Heart right ventricle (tissue), 16 donors: ENCODE measurements around the gene TMEM161B. TPM values are rescaled to one million over a fixed set of nuclear protein-coding genes. Genes with fewer than 3 reads are reported as not detected.

ENCODE experiments used
- ATAC-seq, 8 donors: fragments of 200-7000 bp; cut with Tn5 transposase; one replicate each; pipeline ENCODE4 v1.9.1; 2020; ENCODE audit warnings: mild to moderate bottlenecking in 8 of 8, moderate library complexity in 8 of 8, moderate number of reproducible peaks in 1 of 8
- DNase-seq, 2 donors: peaks; one replicate each; pipeline ENCODE4 v3.0.0-alpha.2; 2020
- H3K27ac ChIP-seq, 10 donors: fragments of 200-600 bp; sonication (generic) in 2 of 10; one replicate each; pipeline versions ENCODE4 v1.5.0 to v1.8.0; 2020 to 2022; ENCODE audit warnings: mild to moderate bottlenecking in 3 of 10
- H3K27me3 ChIP-seq, 7 donors: fragments of 200-600 bp; one replicate each; pipeline ENCODE4 v1.8.0; 2021 to 2022; ENCODE audit warnings: mild to moderate bottlenecking in 2 of 7
- H3K36me3 ChIP-seq, 9 donors: fragments of 200-600 bp; sonication (generic) in 1 of 9; one replicate each; pipeline versions ENCODE4 v1.5.0 to v1.8.0; 2020 to 2022; ENCODE audit warnings: mild to moderate bottlenecking in 2 of 9
- H3K4me1 ChIP-seq, 9 donors: fragments of 200-600 bp; sonication (generic) in 1 of 9; one replicate each; pipeline versions ENCODE4 v1.5.0 to v1.8.0; 2020 to 2022; ENCODE audit warnings: mild to moderate bottlenecking in 4 of 9
- H3K4me3 ChIP-seq, 10 donors: fragments of 200-600 bp; sonication (generic) in 2 of 10; one replicate each; pipeline versions ENCODE4 v1.5.0 to v1.8.0; 2020 to 2022; ENCODE audit warnings: mild to moderate bottlenecking in 7 of 10, moderate library complexity in 2 of 10
- H3K9me3 ChIP-seq, 11 donors: fragments of 200-600 bp in 10 of 11; sonication (generic) in 2 of 11; one replicate each; pipeline versions ENCODE4 v1.5.0 to v1.8.0; 2013 to 2022; ENCODE audit warnings: mild to moderate bottlenecking in 2 of 11, control low read depth in 1 of 11, moderate library complexity in 1 of 11
- CTCF ChIP-seq, 9 donors: fragments of 200-600 bp; sonication (generic) in 2 of 9; IDR thresholded peaks; one replicate each; pipeline versions ENCODE4 v1.5.0 to v1.8.0; 2021 to 2022; ENCODE audit warnings: antibody characterized with exemption in 9 of 9, mild to moderate bottlenecking in 5 of 9, moderate library complexity in 1 of 9
- WGBS, 2 donors: extraction: QIAGEN DNeasy Blood & Tissue Kit; methylation state at CpG; one replicate each; pipeline ENCODE4 v1.1.7; 2013; ENCODE audit warnings: inconsistent platforms in 1 of 2; 5-methylcytosine and 5-hydroxymethylcytosine counted together
- intact Hi-C, 10 donors: fragments of 100-400 bp; cut with DNase I; formaldehyde crosslinking; loops; one replicate each; pipeline versions ENCODE4 v1.11.1 to v1.14.2; 2022
- polyA plus RNA-seq, 2 donors: library from polyadenylated mRNA; stranded (reverse); fragments of 200-250 nt; gene quantifications; one replicate each; pipeline ENCODE4 v1.2.3, GENCODE V29; 2013
- total RNA-seq, 10 donors: library from RNA; stranded (reverse); fragmentation: NEBNext Ultra II Directional in 3 of 10; extraction: Animal tissue kit (Norgen Biotek cat#: 25700) in 3 of 10; gene quantifications; one replicate each; pipeline versions ENCODE4 v1.2.1 to v1.2.4, GENCODE V29; 2021 to 2023
- donor health status: Arrhythmogenic right ventricular cardiomyopathy.
- donor health status: ischemic (EF 13 %, LVEDD 7.1; RV severe dilation, severe dysfunction).
- donor health status: healthy with polysubstance abuse.
- donor health status: DM: no; HTN: yes; CAD: no.
- donor health status: DM: no; HTN: no; CAD: no.
- donor health status: ischemic (EF 25% LVEDD 6.9; RV normal size, moderate dysfunction).
- donor health status: ischemic (EF 25% LVEDD 5.7; RV mildly dilated, moderate dysfunction).
- donor health status: healthy.
- donor health status: DM: yes; HTN: yes; CAD: no.
- donor health status: Ischemic cardiomyopathy.
- donor health status: ischemic (EF 35%, LVEDD 5.7; RV mildly dilated, moderate dysfunction).
- donor health status: nonischemic (EF 11% LVEDD 7.7; RV severe dilation, severe dysfunction).
- donor health status: DM: yes; HTN: yes; CAD: no.
- donor health status: PGD.
- donor health status: ischemic (EF 29% LVEDD 5.4; RV normal size, mild dysfunction).
- donor health status: nonischemic (EF 23%, LVEDD 6.1; RV moderate dilation, normal function).

TMEM161B gene
- total and polyA plus RNA-seq, 12 donors = 4.1 to 13.9 (median 7.9) TPM

GRCh38 chr5:88288528-88289197 lies 20.0 kb upstream of the TMEM161B start:
- H3K4me3 ChIP-seq = no peak overlapping the region
- WGBS, 2 donors = 81 to 83% methylated on average over 5 of the region's 5 CpGs
- H3K4me1 ChIP-seq = no peaks in the 10 kb centered on the region
- no peak for TF ChIP-seq CTCF (IDR thresholded peaks at IDR 0.05)
- DNase-seq (no peak), ATAC-seq (no peak)
- peaks cover 0 to 75% (median 16%) of the 10 kb centered on the region in 9 donors for H3K36me3 ChIP-seq
- no peaks in the 10 kb centered on the region for H3K9me3 ChIP-seq
- no peaks in the 10 kb centered on the region for H3K27me3 ChIP-seq
- intact Hi-C loops = no loop called here
- no peak overlapping the region for H3K27ac ChIP-seq

GRCh38 chr5:88287846-88288527 lies 19.3 kb upstream of the TMEM161B start:
- Histone ChIP-seq H3K4me3 (no peak overlapping the region), H3K27me3 (no peaks in the 10 kb centered on the region), H3K36me3 (peaks cover 0 to 70% (median 14%) of the 10 kb centered on the region in 9 donors), H3K4me1 (no peaks in the 10 kb centered on the region), H3K27ac (no peak overlapping the region), H3K9me3 (no peaks in the 10 kb centered on the region)
- intact Hi-C loops = no loop called here
- DNase-seq = no peak
- no peak for TF ChIP-seq CTCF (IDR thresholded peaks at IDR 0.05)
- ATAC-seq = no peak
- WGBS, 2 donors = 81 to 90% methylated on average over 4 of the region's 4 CpGs

GRCh38 chr5:88287302-88287701 lies 18.7 kb upstream of the TMEM161B start:
- Histone ChIP-seq H3K4me3 (no peak overlapping the region), H3K4me1 (no peaks in the 10 kb centered on the region), H3K27ac (no peak overlapping the region), H3K27me3 (no peaks in the 10 kb centered on the region), H3K36me3 (peaks cover 0 to 76% (median 11%) of the 10 kb centered on the region in 9 donors), H3K9me3 (no peaks in the 10 kb centered on the region)
- no peak for TF ChIP-seq CTCF (IDR thresholded peaks at IDR 0.05)
- 86 to 90% methylated on average over 3 of the region's 3 CpGs for WGBS, 2 donors
- no peak for ATAC-seq
- no peak for DNase-seq
- intact Hi-C loops = no loop called here

- H3K27ac ChIP-seq = no peak overlapping the region
- no peaks in the 10 kb centered on the region for H3K4me1 ChIP-seq
- H3K36me3 ChIP-seq = peaks cover 0 to 57% (median 0%) of the 10 kb centered on the region in 9 donors
- no peaks in the 10 kb centered on the region for H3K9me3 ChIP-seq
- intact Hi-C loops = no loop called here
- no peaks in the 10 kb centered on the region for H3K27me3 ChIP-seq
- no peak overlapping the region for H3K4me3 ChIP-seq
- ATAC-seq (no peak), DNase-seq (no peak)
- no peak for TF ChIP-seq CTCF (IDR thresholded peaks at IDR 0.05)
These were observed 15.0 kb upstream of the TMEM161B start for GRCh38 chr5:88283690-88284089.
